Lung microvascular endothelial cell (primary cell): ENCODE measurements around the gene DCLRE1A. TPM values are rescaled to one million over a fixed set of nuclear protein-coding genes. Genes with fewer than 3 reads are reported as not detected.

Experiments
- DNase-seq, 2 donors: peaks; one replicate each; pipeline versions ENCODE4 v3.0.0 to v3.0.0-alpha.2; 2010; ENCODE audit warnings: low read depth in 2 of 2
- total RNA-seq: library from RNA; depleted of rRNA; stranded (reverse); fragments of >200 nt; gene quantifications from 2 replicates; pipeline ENCODE4 v1.2.1, GENCODE V29; 2014

Gene DCLRE1A
- total RNA-seq, 1 donor from 2014 or later: 6.0 TPM

DNA sequence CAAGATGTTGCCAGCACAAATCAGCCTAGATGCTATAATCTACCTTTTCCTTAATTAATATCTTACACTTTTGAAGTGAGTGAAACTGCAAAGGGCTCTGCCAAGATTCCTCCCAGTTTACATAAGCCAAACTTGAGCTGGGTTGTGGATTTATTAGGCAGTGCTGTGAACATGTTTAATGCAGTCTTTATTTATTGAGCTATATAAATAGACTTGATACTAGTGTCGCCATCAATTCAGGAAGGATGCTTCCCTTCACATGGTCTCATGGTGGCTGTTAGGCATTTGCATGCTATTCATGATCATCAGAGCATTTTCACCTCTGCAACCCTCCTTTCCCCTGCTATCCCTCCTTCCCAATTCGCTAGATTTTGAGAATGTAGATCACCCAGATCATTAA, 62.2 kb downstream of the DCLRE1A start:
- DNase-seq: no peak

DNA sequence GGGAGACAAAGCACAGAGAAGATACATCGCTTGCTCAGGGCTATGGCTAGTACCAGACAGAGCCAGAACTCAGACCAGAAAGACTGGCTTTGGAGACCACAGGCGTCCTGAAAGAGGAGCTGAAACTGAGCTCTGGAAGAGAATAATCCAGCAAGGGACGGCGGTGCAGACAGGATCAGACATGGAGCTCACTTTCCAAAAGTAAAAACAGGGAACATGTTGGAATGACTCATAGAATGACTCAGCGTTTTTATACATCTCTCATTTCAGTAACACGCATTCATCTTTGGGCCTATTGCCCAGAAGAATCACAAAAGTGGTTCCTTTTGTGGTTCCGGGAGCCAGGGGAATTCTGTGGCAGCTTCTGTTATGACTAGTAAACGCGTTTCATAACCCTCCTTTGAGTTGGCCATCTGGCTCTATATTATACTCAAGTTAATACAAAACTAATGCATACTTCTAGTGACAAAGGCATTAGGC, 65.2 kb downstream of the DCLRE1A start:
- peak; percentile 62 to 72 for DNase-seq

Other genes with a start within 250 kb of the DCLRE1A start
- gene NRAP, start 190.0 kb downstream of the DCLRE1A start, total RNA-seq: not detected in 2 replicates
- 37.7 and 52.8 TPM in 2 replicates for gene CASP7, start 174.2 kb downstream of the DCLRE1A start, total RNA-seq
- not detected in 2 replicates for gene PLEKHS1, start 102.4 kb downstream of the DCLRE1A start, total RNA-seq
- gene NHLRC2, start 579 bp upstream of the DCLRE1A start, total RNA-seq: 7.8 and 14.5 TPM in 2 replicates
- 10.5 and 54.4 TPM in 2 replicates for gene ADRB1, start 189.8 kb upstream of the DCLRE1A start, total RNA-seq